CD4-positive, CD25-positive, alpha-beta regulatory T cell (primary cell): Measurements from ENCODE around the gene PLEKHH1. TPM values are rescaled to one million over a fixed set of nuclear protein-coding genes. Genes with fewer than 3 reads are reported as not detected.

ENCODE experiments used
- ATAC-seq, 2 donors: fragments of 150-1000 bp; cut with Tn5 transposase; one replicate each; pipeline ENCODE4 v1.10.0; 2021; ENCODE audit warnings: low read depth in 2 of 2, moderate number of reproducible peaks in 2 of 2, moderate library complexity in 1 of 2
- DNase-seq, 3 donors: peaks; one replicate each; pipeline versions ENCODE4 v3.0.0 to v3.0.0-alpha.2; 2012 to 2022; ENCODE audit warnings: mixed read lengths in 1 of 3
- H3K27ac ChIP-seq: one replicate; pipeline ENCODE4 v1.7.0; 2013; ENCODE audit warnings: mild to moderate bottlenecking, low read length; ENCODE audit not compliant: insufficient read depth, poor library complexity, severe bottlenecking
- H3K27me3 ChIP-seq: one replicate; pipeline ENCODE4 v1.7.0; 2013; ENCODE audit warnings: low read length; ENCODE audit not compliant: control insufficient read depth, insufficient read depth
- H3K36me3 ChIP-seq: one replicate; pipeline ENCODE4 v1.7.0; 2013; ENCODE audit warnings: mild to moderate bottlenecking, low read length, moderate library complexity; ENCODE audit not compliant: control insufficient read depth, insufficient read depth
- H3K4me1 ChIP-seq: 2 replicates; pipeline ENCODE4 v1.7.0; 2013; ENCODE audit warnings: mild to moderate bottlenecking, low read length; ENCODE audit not compliant: insufficient read depth, control insufficient read depth, poor library complexity, severe bottlenecking
- H3K4me3 ChIP-seq: one replicate; pipeline ENCODE4 v1.7.0; 2013; ENCODE audit warnings: low read depth, mild to moderate bottlenecking, low read length, moderate library complexity
- H3K9me3 ChIP-seq, 2 experiments: 1 replicate in 1 of 2; 2 replicates in 1 of 2; pipeline ENCODE4 v1.7.0; 2013; ENCODE audit warnings: low read length in 2 of 2, mild to moderate bottlenecking in 1 of 2, moderate library complexity in 1 of 2; ENCODE audit not compliant: control insufficient read depth in 2 of 2
- H3K27ac Mint-ChIP-seq, 3 donors: one replicate each; pipeline ENCODE4 v1.8.0; 2020 to 2022; ENCODE audit warnings: mild to moderate bottlenecking in 3 of 3, mixed read lengths in 3 of 3, moderate library complexity in 2 of 3
- H3K27me3 Mint-ChIP-seq: one replicate; pipeline ENCODE4 v1.8.0; 2022; ENCODE audit warnings: mild to moderate bottlenecking, mixed read lengths
- H3K36me3 Mint-ChIP-seq: one replicate; pipeline ENCODE4 v1.8.0; 2020; ENCODE audit warnings: mixed read lengths
- H3K4me1 Mint-ChIP-seq, 4 donors: one replicate each; pipeline ENCODE4 v1.8.0; 2020 to 2022; ENCODE audit warnings: mixed read lengths in 4 of 4, mild to moderate bottlenecking in 1 of 4
- H3K4me3 Mint-ChIP-seq, 4 donors: one replicate each; pipeline ENCODE4 v1.8.0; 2020 to 2022; ENCODE audit warnings: mild to moderate bottlenecking in 4 of 4, mixed read lengths in 4 of 4, moderate library complexity in 3 of 4
- H3K9me3 Mint-ChIP-seq, 7 donors: one replicate each; pipeline ENCODE4 v1.8.0; 2020 to 2022; ENCODE audit warnings: mixed read lengths in 7 of 7, mild to moderate bottlenecking in 3 of 7, moderate library complexity in 2 of 7
- polyA plus RNA-seq, 4 donors: library from polyadenylated mRNA; unstranded; fragments of 300-500 nt; fragmentation: Illumina TruSeq; gene quantifications; one replicate each; pipeline ENCODE4 v1.2.3, GENCODE V29; 2021
- total RNA-seq: library from RNA; stranded (reverse); gene quantifications from one replicate; pipeline ENCODE4 v1.2.3, GENCODE V29; 2022

The PLEKHH1 gene
- total and polyA plus RNA-seq, 5 donors from 2014 or later = 0.05 to 0.24 (median 0.15) TPM; not detected in 2

DNA sequence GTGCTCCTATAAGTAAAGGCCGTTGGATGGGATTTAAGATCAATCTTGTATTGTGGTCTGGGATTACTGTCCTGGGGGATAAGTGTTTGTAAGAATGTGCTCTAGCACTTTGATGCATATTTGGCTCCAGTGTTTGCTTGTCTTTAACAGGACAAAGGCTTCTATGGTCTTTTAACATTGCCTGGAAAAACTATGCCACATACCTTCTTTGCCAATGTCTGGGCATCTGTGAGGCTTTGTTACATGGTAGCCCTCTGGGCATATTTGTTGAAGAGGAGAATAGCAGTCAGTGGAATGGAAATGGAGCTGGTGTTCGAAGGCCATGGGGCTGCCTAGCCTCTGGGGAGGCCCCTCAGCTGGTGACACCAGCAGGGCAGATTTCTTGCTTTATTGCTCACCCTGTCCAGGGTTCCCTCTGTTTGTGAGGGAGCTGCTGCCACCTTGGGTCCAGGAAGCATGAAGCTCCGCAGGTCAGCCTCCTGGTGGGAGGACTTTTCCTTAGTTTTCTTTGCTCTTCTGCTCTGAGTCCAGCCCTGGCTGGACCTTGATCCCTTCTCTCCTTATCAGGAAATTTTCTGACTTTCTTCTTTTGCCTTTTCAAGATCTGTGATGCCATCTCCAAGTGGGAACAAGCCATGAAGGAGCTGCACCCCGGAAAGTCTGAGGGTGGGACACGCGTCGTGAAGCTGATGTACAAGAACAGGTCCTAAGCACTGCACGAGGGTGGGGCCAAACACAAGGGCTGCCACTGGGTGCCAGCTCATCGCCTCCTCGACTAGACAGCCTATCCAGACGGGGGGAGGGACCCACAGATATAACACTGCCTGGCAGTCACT lies 47.5 kb downstream of the PLEKHH1 start:
- no peaks in the 10 kb centered on the region for H3K36me3 Mint-ChIP-seq
- no peak overlapping the region for H3K27ac Mint-ChIP-seq
- no peak overlapping the region for H3K4me3 Mint-ChIP-seq

DNA sequence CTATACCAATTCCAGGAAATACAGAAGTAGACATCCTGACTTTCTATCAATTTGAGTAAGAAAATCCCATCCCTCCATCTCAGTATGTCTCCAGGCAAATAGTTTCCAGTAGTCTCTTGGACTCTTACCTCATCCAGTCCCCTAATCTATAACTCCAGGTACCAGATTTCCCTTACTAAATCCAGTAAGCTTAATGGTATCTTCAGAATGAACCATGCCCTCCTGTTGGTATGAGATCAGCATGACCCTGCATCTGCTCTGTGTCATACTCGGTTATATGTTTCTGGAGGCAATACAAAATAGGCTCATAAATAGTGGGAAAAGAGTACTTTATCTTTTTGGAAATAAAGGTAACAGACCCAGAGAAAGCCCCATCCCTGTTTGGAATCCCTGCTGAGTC lies 48.6 kb downstream of the PLEKHH1 start:
- Mint-ChIP-seq H3K27ac (no peak overlapping the region), H3K9me3 (no peaks in the 10 kb centered on the region), H3K4me3 (no peak overlapping the region), H3K4me1 (no peaks in the 10 kb centered on the region), H3K36me3 (peaks cover 6% of the 10 kb centered on the region), H3K27me3 (no peaks in the 10 kb centered on the region)
- no peaks in the 10 kb centered on the region for H3K27me3 ChIP-seq
- no peaks in the 10 kb centered on the region for H3K4me1 ChIP-seq
- no peak overlapping the region for H3K27ac ChIP-seq
- H3K4me3 ChIP-seq = no peak overlapping the region
- ATAC-seq (no peak), DNase-seq (no peak)
- no peaks in the 10 kb centered on the region for H3K36me3 ChIP-seq
- H3K9me3 ChIP-seq = no peaks in the 10 kb centered on the region

More for the DNA sequence above, 47.5 kb downstream of the PLEKHH1 start:
- Mint-ChIP-seq H3K9me3 (no peaks in the 10 kb centered on the region), H3K4me1 (no peaks in the 10 kb centered on the region), H3K27me3 (no peaks in the 10 kb centered on the region)
- Histone ChIP-seq H3K27me3 (no peaks in the 10 kb centered on the region), H3K36me3 (no peaks in the 10 kb centered on the region), H3K9me3 (no peaks in the 10 kb centered on the region), H3K27ac (no peak overlapping the region), H3K4me3 (no peak overlapping the region), H3K4me1 (no peaks in the 10 kb centered on the region)
- no peak for DNase-seq
- no peak for ATAC-seq

DNA sequence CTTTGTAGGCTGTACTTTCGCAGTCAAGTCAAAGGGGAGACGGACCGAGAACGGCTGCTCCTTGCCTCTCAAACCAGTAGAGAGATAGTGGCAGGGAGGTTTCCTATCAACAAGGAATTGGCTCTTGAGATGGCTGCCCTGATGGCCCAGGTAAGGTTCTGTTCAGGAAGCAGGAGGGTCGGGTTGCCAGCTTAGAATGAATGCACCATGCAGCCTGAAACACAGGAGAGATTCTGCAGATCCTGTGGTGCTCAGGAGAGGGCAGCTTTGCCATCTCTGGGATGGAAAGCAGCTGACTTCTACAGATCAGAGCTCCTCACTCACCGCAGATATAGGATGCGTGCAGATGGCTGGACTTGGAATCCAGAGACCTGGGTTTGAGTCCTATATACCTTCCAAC lies 49.0 kb downstream of the PLEKHH1 start:
- Mint-ChIP-seq H3K4me1 (no peaks in the 10 kb centered on the region), H3K4me3 (no peak overlapping the region), H3K27me3 (no peaks in the 10 kb centered on the region), H3K36me3 (peaks cover 6% of the 10 kb centered on the region), H3K27ac (no peak overlapping the region), H3K9me3 (no peaks in the 10 kb centered on the region)
- Histone ChIP-seq H3K9me3 (no peaks in the 10 kb centered on the region), H3K27me3 (no peaks in the 10 kb centered on the region), H3K36me3 (no peaks in the 10 kb centered on the region), H3K4me3 (no peak overlapping the region), H3K27ac (no peak overlapping the region), H3K4me1 (no peaks in the 10 kb centered on the region)
- ATAC-seq = no peak
- no peak for DNase-seq

DNA sequence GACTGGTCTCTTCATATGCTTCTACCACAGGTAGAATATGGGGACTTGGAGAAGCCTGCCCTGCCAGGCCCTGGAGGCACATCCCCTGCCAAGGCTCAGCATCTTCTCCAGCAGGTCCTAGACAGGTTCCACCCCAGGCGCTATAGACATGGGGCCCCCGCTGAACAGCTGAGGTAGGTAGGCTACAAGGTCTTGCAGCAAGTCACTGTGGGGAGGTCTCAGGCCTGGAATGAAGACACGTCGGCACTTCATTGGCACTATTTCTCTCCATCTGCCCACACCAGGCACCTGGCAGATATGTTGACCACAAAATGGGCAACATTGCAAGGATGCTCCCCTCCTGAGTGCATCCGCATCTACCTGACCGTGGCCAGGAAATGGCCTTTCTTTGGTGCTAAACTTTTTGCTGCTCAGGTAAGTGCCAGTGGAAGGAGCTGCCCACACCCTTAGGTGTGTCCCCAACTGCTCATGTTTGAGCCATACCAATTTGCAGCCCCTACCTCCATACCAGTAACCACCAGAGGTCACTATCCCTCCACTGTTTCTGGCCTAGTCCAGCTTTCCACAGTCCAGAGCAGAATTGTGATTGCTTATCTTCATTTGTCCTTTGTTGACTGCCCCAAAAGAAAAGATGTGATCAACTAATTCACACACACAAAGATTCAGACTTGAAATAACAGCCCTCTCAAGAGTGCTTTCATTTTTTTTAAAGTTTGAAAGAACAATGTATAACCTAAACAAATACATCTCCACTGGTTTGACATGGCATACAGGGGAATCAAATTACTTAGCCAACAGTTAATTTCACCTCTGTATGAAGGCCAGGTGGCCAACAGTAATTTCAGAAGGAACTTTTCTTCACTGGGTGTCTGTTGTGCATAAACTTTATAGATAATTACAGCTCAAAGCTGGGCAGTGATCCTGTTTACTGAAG lies 50.9 kb downstream of the PLEKHH1 start:
- no peak overlapping the region for H3K4me3 Mint-ChIP-seq
- H3K9me3 ChIP-seq = no peaks in the 10 kb centered on the region
- ATAC-seq (peak; percentile 39 to 59), DNase-seq (peak; percentile 23 to 46 (median 38))
- peaks cover 6% of the 10 kb centered on the region for H3K36me3 Mint-ChIP-seq
- H3K4me1 ChIP-seq = no peaks in the 10 kb centered on the region
- no peak overlapping the region for H3K4me3 ChIP-seq
- peaks cover 11% of the 10 kb centered on the region for H3K36me3 ChIP-seq
- peak overlapping the region in 2 of 3 donors; percentile 0 to 52 for H3K27ac Mint-ChIP-seq
- no peaks in the 10 kb centered on the region for H3K4me1 Mint-ChIP-seq
- no peaks in the 10 kb centered on the region for H3K27me3 Mint-ChIP-seq
- H3K27me3 ChIP-seq = no peaks in the 10 kb centered on the region
- H3K9me3 Mint-ChIP-seq = no peaks in the 10 kb centered on the region
- H3K27ac ChIP-seq = no peak overlapping the region

DNA sequence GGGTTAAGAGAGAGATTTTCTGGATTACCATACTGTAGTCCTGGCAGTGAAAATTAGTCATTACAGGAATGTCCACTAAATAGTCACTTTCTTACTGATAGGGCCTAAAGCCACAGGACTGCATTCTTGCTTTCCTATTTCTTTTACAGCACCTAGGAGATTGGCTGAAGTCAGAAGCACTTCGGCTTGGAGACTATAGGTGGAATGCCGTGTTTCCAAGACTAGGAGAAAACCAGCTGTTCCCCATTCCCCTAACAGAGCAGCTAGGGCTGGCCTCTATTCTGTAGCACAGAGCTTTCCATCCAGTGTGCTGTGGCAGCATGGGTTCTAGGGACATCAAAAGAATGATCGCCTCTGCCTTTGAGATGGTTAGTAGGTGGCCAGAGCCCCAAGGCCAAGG lies 51.9 kb downstream of the PLEKHH1 start:
- peaks cover 8% of the 10 kb centered on the region for H3K36me3 Mint-ChIP-seq
- H3K27ac Mint-ChIP-seq = no peak overlapping the region
- ATAC-seq = no peak

DNA sequence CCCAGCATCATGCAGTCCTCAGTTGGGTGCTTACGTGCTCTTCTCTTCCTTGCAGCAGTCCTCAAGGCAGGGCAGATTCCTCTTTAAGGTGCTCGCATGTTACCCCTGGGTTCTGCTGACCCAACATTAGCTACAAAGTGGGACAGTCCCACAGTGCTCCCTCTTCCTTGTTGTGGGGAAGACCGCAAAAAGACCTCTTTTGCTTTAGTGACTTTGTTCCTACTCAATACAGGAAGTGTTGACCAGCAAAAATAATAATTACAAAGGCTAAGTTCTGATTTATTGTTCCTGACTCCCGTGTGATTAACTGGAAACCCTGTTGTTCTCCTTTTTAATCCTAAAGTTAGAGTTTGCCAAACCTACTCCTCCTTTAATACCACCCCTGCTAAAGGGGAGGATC lies 53.3 kb downstream of the PLEKHH1 start:
- Histone ChIP-seq H3K9me3 (no peaks in the 10 kb centered on the region), H3K4me3 (no peak overlapping the region), H3K4me1 (no peaks in the 10 kb centered on the region), H3K27me3 (no peaks in the 10 kb centered on the region), H3K36me3 (peaks cover 28% of the 10 kb centered on the region), H3K27ac (no peak overlapping the region)
- no peaks in the 10 kb centered on the region for H3K9me3 Mint-ChIP-seq
- ATAC-seq (no peak), DNase-seq (no peak)
- peaks cover 8% of the 10 kb centered on the region for H3K36me3 Mint-ChIP-seq
- H3K27me3 Mint-ChIP-seq = no peaks in the 10 kb centered on the region
- no peak overlapping the region for H3K4me3 Mint-ChIP-seq
- H3K4me1 Mint-ChIP-seq = no peaks in the 10 kb centered on the region
- H3K27ac Mint-ChIP-seq = peak overlapping the region in 2 of 3 donors; percentile 0 to 50

More for the DNA sequence above, 51.9 kb downstream of the PLEKHH1 start:
- no peaks in the 10 kb centered on the region for H3K27me3 ChIP-seq
- no peak overlapping the region for H3K4me3 ChIP-seq
- Mint-ChIP-seq H3K4me3 (no peak overlapping the region), H3K27me3 (no peaks in the 10 kb centered on the region), H3K4me1 (no peaks in the 10 kb centered on the region), H3K9me3 (no peaks in the 10 kb centered on the region)
- H3K9me3 ChIP-seq = no peaks in the 10 kb centered on the region
- H3K27ac ChIP-seq = no peak overlapping the region
- DNase-seq = no peak
- no peaks in the 10 kb centered on the region for H3K4me1 ChIP-seq
- H3K36me3 ChIP-seq = peaks cover 15% of the 10 kb centered on the region

DNA sequence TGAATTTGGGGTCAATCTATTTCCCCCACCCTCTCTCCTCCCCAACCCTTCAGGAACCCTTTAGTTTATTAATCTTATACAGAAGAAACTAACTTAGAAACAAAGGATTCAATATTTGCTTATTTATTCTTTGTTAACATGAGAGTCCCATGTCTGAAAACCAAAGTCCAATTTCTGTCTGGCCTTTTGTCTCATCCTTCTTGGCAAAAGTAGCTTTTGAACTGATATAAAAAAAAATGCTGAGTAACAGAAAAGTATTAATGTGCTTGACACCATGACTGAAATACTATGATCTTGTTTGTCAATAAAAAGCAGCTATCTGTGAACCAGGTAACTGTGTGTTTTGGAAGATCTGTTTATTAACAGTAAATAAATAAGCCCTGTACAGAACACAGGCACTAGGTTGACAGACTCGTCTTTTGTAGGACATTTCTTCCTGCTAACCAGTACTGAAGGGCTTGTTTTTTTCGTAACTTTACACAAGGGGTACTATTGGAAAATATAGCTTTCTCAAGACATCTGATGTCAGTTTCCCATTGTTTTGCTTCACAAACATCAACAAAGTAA lies 56.2 kb downstream of the PLEKHH1 start:
- Histone ChIP-seq H3K27ac (no peak overlapping the region), H3K4me1 (no peaks in the 10 kb centered on the region), H3K4me3 (no peak overlapping the region), H3K27me3 (no peaks in the 10 kb centered on the region), H3K9me3 (no peaks in the 10 kb centered on the region), H3K36me3 (peaks cover 53% of the 10 kb centered on the region)
- Mint-ChIP-seq H3K9me3 (no peaks in the 10 kb centered on the region), H3K4me3 (no peak overlapping the region), H3K27ac (peak overlapping the region in 2 of 3 donors; percentile 15 to 32), H3K36me3 (peaks cover 12% of the 10 kb centered on the region), H3K27me3 (no peaks in the 10 kb centered on the region), H3K4me1 (peaks cover 0 to 5% (median 2%) of the 10 kb centered on the region in 4 donors)
- DNase-seq (no peak), ATAC-seq (no peak)
